GM23338 (cell line): Measurements from ENCODE around the gene PHRF1.

Experiments
- CREB1 ChIP-seq: fragments of 250-450 bp; sonication (Bioruptor Pico); IDR thresholded peaks from 2 replicates; pipeline ENCODE4 v1.5.0; 2020; ENCODE audit warnings: low read depth, mild to moderate bottlenecking, moderate library complexity
- CTCF ChIP-seq, 2 experiments: fragments of 200-600 bp in 1 of 2; sonication (generic) in 1 of 2; conservative IDR thresholded peaks; 2 replicates each; pipeline versions ENCODE4 v1.5.1 to v1.6.1; 2016 to 2017; ENCODE audit warnings: antibody characterized with exemption in 2 of 2, low read depth in 2 of 2, mild to moderate bottlenecking in 2 of 2, moderate library complexity in 1 of 2
- EZH2 ChIP-seq: fragments of 200-600 bp; sonication (generic); IDR thresholded peaks from one replicate; pipeline ENCODE4 v1.8.0; 2017; ENCODE audit warnings: antibody characterized with exemption, mild to moderate bottlenecking, low read depth; ENCODE audit not compliant: unreplicated experiment
- EZH2phosphoT487 ChIP-seq: fragments of 200-600 bp; sonication (generic); IDR thresholded peaks from one replicate; pipeline ENCODE4 v1.8.1; 2018; ENCODE audit warnings: antibody characterized with exemption; ENCODE audit not compliant: unreplicated experiment
- JUNB ChIP-seq: IDR thresholded peaks from one replicate; pipeline ENCODE4 v1.6.1; 2016; ENCODE audit warnings: antibody characterized with exemption; ENCODE audit not compliant: unreplicated experiment
- NANOG ChIP-seq: IDR thresholded peaks from 2 replicates; pipeline ENCODE4 v1.6.1; 2016; ENCODE audit warnings: antibody characterized with exemption, borderline replicate concordance
- POLR2AphosphoS5 ChIP-seq: IDR thresholded peaks from 2 replicates; pipeline ENCODE4 v1.6.1; 2016; ENCODE audit warnings: antibody characterized with exemption, low read depth

- TF ChIP-seq CTCF (conservative IDR thresholded peaks at IDR 0.05; ENCODE audit: low read depth in 2 of 2) (no peak), JUNB (no peak), CREB1 (no peak), EZH2phosphoT487 (no peak), EZH2 (no peak), NANOG (no peak), POLR2AphosphoS5 (no peak)
These were observed 5.5 kb downstream of the PHRF1 start for GRCh38 chr11:581752-582151.
